Type B pancreatic cell (in vitro differentiated cells): ENCODE data around the gene CD40LG. TPM values are rescaled to one million over a fixed set of nuclear protein-coding genes. Genes with fewer than 3 reads are reported as not detected.

ENCODE experiments used
- DNase-seq: peaks from one replicate; pipeline ENCODE4 v3.0.0; 2021; ENCODE audit warnings: mixed read lengths; ENCODE audit not compliant: unreplicated experiment; ENCODE audit errors: extremely low spot score
- H3K27ac Mint-ChIP-seq: 2 replicates; pipeline ENCODE4 v1.8.0; 2021; ENCODE audit warnings: mild to moderate bottlenecking, mixed read lengths
- H3K27me3 Mint-ChIP-seq: 2 replicates; pipeline ENCODE4 v1.8.0; 2021; ENCODE audit warnings: mixed read lengths
- H3K36me3 Mint-ChIP-seq: 2 replicates; pipeline ENCODE4 v1.8.0; 2021; ENCODE audit warnings: mixed read lengths
- H3K4me1 Mint-ChIP-seq: one replicate; pipeline ENCODE4 v1.8.0; 2021; ENCODE audit warnings: mixed read lengths; ENCODE audit not compliant: unreplicated experiment
- H3K4me3 Mint-ChIP-seq: 2 replicates; pipeline ENCODE4 v1.8.0; 2021; ENCODE audit warnings: mild to moderate bottlenecking, mixed read lengths
- H3K9me3 Mint-ChIP-seq: 2 replicates; pipeline ENCODE4 v1.8.0; 2021; ENCODE audit warnings: mixed read lengths
- total RNA-seq: library from RNA; stranded (reverse); gene quantifications from 2 replicates; pipeline ENCODE4 v1.2.1, GENCODE V29; 2021; ENCODE audit warnings: low replicate concordance
- TF ChIP-seq, protein P1 (sequence below): fragments of 200-600 bp; sonication (generic); conservative IDR thresholded peaks from 2 replicates; pipeline ENCODE4 v1.5.0; 2021; ENCODE audit warnings: antibody characterized with exemption, mild to moderate bottlenecking

The CD40LG gene
- total RNA-seq, 1 donor from 2014 or later, result not detected

DNA sequence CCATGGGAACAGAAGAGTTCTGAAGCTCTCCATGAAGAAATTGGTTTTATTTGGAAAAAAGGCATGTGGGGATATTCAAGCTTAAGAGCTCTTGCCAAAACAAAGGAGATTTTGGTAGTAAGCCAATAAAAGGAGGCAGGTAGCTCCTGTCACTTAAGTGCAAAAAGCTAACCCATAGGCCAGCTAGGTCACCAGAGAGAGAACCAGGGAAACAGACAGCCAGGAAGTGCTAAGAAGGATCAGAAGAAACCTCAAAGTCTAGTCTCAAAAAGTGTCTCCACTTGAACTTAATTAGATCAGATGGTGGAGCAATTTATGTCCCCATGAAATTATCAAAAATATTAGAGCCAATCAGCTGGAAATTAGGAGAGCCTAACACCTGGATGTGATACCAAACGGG is 49.2 kb downstream of the CD40LG start:
- H3K36me3 Mint-ChIP-seq, result no peaks in the 10 kb centered on the region
- peaks cover 8% of the 10 kb centered on the region for H3K4me1 Mint-ChIP-seq
- no peak overlapping the region for H3K4me3 Mint-ChIP-seq
- TF ChIP-seq, protein P1, sequence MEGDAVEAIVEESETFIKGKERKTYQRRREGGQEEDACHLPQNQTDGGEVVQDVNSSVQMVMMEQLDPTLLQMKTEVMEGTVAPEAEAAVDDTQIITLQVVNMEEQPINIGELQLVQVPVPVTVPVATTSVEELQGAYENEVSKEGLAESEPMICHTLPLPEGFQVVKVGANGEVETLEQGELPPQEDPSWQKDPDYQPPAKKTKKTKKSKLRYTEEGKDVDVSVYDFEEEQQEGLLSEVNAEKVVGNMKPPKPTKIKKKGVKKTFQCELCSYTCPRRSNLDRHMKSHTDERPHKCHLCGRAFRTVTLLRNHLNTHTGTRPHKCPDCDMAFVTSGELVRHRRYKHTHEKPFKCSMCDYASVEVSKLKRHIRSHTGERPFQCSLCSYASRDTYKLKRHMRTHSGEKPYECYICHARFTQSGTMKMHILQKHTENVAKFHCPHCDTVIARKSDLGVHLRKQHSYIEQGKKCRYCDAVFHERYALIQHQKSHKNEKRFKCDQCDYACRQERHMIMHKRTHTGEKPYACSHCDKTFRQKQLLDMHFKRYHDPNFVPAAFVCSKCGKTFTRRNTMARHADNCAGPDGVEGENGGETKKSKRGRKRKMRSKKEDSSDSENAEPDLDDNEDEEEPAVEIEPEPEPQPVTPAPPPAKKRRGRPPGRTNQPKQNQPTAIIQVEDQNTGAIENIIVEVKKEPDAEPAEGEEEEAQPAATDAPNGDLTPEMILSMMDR, result no peak
- no peak for DNase-seq
- H3K27me3 Mint-ChIP-seq, result no peaks in the 10 kb centered on the region
- H3K27ac Mint-ChIP-seq, result no peak overlapping the region
- peaks cover 8% of the 10 kb centered on the region for H3K9me3 Mint-ChIP-seq

- no peak overlapping the region for H3K27ac Mint-ChIP-seq
- H3K4me1 Mint-ChIP-seq, result no peaks in the 10 kb centered on the region
- H3K9me3 Mint-ChIP-seq, result no peaks in the 10 kb centered on the region
- H3K27me3 Mint-ChIP-seq, result no peaks in the 10 kb centered on the region
- H3K4me3 Mint-ChIP-seq, result no peak overlapping the region
- no peaks in the 10 kb centered on the region for H3K36me3 Mint-ChIP-seq
- no peak for DNase-seq
- TF ChIP-seq, protein P1, result peak; percentile 66
These were observed 60.4 kb downstream of the CD40LG start for GRCh38 chrX:136708348-136708747.

Other genes with a start within 250 kb of the CD40LG start
- 0.10 TPM in 1 of 2 replicates, not detected in the other for gene BRS3, start 160.2 kb upstream of the CD40LG start, total RNA-seq
- gene HTATSF1, start 150.6 kb upstream of the CD40LG start, total RNA-seq, result 42.2 and 50.8 TPM in 2 replicates
- gene VGLL1, start 115.9 kb upstream of the CD40LG start, total RNA-seq, result 22.6 and 78.4 TPM in 2 replicates
- 0.07 and 3.8 TPM in 2 replicates for gene ARHGEF6, start 132.8 kb downstream of the CD40LG start, total RNA-seq
- 181 and 369 TPM in 2 replicates for gene RBMX, start 232.6 kb downstream of the CD40LG start, total RNA-seq